WTC11 (cell line): ENCODE data around the gene TPST2.

ENCODE experiments used
- GTF2I ChIP-seq: fragments of 250-450 bp; sonication (Bioruptor Pico); conservative IDR thresholded peaks from 2 replicates; pipeline ENCODE4 v1.4.0; 2021; ENCODE audit warnings: mild to moderate bottlenecking
- MYBL2 ChIP-seq: sonication (generic); formaldehyde crosslinking; IDR thresholded peaks from 2 replicates; pipeline ENCODE4 v1.8.1; 2023; ENCODE audit warnings: mild to moderate bottlenecking, moderate library complexity, missing genetic modification reagents
- NR2C2 ChIP-seq: sonication (generic); formaldehyde crosslinking; IDR thresholded peaks from 2 replicates; pipeline ENCODE4 v1.8.0; 2022; ENCODE audit warnings: mild to moderate bottlenecking, missing genetic modification reagents
- NR3C1 ChIP-seq: sonication (generic); formaldehyde crosslinking; conservative IDR thresholded peaks from 2 replicates; pipeline ENCODE4 v1.8.1; 2023; ENCODE audit warnings: low read depth, mild to moderate bottlenecking, missing genetic modification reagents
- TF ChIP-seq, protein P1 (sequence below): sonication (generic); formaldehyde crosslinking; IDR thresholded peaks from 2 replicates; pipeline ENCODE4 v1.8.1; 2023; ENCODE audit warnings: mild to moderate bottlenecking, missing genetic modification reagents, borderline replicate concordance
- TF ChIP-seq, protein P2 (sequence below): sonication (generic); formaldehyde crosslinking; IDR thresholded peaks from 2 replicates; pipeline ENCODE4 v1.8.1; 2023; ENCODE audit warnings: mild to moderate bottlenecking, moderate library complexity, missing genetic modification reagents
- TF ChIP-seq, protein P3 (sequence below): sonication (generic); formaldehyde crosslinking; IDR thresholded peaks from 2 replicates; pipeline ENCODE4 v1.8.1; 2023; ENCODE audit warnings: mild to moderate bottlenecking, missing genetic modification reagents

DNA sequence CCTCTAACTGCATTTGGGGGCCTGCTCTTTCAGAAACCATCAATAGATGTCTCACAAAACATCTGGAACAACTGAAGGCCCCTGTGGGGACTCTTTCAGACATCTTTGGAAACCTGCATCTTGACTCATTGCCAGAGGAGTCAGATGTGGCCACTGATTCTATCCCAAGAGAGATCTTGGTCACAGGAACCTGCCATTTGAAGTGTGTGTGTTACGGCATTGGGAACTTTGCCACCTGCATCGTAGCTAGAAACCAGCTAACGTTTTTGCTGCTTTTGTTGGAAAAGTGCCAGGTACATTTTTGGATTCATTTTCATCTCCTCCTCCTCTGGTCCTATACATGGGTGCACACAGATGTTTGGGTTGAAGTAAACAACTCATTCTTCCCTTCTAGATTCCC, 101.9 kb downstream of the TPST2 start:
- TF ChIP-seq GTF2I: no peak
- TF ChIP-seq, protein P1, sequence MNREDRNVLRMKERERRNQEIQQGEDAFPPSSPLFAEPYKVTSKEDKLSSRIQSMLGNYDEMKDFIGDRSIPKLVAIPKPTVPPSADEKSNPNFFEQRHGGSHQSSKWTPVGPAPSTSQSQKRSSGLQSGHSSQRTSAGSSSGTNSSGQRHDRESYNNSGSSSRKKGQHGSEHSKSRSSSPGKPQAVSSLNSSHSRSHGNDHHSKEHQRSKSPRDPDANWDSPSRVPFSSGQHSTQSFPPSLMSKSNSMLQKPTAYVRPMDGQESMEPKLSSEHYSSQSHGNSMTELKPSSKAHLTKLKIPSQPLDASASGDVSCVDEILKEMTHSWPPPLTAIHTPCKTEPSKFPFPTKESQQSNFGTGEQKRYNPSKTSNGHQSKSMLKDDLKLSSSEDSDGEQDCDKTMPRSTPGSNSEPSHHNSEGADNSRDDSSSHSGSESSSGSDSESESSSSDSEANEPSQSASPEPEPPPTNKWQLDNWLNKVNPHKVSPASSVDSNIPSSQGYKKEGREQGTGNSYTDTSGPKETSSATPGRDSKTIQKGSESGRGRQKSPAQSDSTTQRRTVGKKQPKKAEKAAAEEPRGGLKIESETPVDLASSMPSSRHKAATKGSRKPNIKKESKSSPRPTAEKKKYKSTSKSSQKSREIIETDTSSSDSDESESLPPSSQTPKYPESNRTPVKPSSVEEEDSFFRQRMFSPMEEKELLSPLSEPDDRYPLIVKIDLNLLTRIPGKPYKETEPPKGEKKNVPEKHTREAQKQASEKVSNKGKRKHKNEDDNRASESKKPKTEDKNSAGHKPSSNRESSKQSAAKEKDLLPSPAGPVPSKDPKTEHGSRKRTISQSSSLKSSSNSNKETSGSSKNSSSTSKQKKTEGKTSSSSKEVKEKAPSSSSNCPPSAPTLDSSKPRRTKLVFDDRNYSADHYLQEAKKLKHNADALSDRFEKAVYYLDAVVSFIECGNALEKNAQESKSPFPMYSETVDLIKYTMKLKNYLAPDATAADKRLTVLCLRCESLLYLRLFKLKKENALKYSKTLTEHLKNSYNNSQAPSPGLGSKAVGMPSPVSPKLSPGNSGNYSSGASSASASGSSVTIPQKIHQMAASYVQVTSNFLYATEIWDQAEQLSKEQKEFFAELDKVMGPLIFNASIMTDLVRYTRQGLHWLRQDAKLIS (CRISPR knock-in tag): no peak
- no peak for TF ChIP-seq NR3C1 (CRISPR knock-in tag)
- TF ChIP-seq, protein P2, sequence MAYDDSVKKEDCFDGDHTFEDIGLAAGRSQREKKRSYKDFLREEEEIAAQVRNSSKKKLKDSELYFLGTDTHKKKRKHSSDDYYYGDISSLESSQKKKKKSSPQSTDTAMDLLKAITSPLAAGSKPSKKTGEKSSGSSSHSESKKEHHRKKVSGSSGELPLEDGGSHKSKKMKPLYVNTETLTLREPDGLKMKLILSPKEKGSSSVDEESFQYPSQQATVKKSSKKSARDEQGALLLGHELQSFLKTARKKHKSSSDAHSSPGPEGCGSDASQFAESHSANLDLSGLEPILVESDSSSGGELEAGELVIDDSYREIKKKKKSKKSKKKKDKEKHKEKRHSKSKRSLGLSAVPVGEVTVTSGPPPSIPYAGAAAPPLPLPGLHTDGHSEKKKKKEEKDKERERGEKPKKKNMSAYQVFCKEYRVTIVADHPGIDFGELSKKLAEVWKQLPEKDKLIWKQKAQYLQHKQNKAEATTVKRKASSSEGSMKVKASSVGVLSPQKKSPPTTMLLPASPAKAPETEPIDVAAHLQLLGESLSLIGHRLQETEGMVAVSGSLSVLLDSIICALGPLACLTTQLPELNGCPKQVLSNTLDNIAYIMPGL (CRISPR knock-in tag): no peak
- TF ChIP-seq, protein P3, sequence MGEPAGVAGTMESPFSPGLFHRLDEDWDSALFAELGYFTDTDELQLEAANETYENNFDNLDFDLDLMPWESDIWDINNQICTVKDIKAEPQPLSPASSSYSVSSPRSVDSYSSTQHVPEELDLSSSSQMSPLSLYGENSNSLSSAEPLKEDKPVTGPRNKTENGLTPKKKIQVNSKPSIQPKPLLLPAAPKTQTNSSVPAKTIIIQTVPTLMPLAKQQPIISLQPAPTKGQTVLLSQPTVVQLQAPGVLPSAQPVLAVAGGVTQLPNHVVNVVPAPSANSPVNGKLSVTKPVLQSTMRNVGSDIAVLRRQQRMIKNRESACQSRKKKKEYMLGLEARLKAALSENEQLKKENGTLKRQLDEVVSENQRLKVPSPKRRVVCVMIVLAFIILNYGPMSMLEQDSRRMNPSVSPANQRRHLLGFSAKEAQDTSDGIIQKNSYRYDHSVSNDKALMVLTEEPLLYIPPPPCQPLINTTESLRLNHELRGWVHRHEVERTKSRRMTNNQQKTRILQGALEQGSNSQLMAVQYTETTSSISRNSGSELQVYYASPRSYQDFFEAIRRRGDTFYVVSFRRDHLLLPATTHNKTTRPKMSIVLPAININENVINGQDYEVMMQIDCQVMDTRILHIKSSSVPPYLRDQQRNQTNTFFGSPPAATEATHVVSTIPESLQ (CRISPR knock-in tag): no peak
- no peak for TF ChIP-seq MYBL2 (CRISPR knock-in tag)
- no peak for TF ChIP-seq NR2C2
